NCI-H748 (cell line): ENCODE measurements around the gene SLC6A9.

ENCODE experiments used
- DNase-seq: peaks from one replicate; lab custom pipeline; 2025; ENCODE audit not compliant: unreplicated experiment; lab: John Stamatoyannopoulos, UW

Gene SLC6A9

DNA sequence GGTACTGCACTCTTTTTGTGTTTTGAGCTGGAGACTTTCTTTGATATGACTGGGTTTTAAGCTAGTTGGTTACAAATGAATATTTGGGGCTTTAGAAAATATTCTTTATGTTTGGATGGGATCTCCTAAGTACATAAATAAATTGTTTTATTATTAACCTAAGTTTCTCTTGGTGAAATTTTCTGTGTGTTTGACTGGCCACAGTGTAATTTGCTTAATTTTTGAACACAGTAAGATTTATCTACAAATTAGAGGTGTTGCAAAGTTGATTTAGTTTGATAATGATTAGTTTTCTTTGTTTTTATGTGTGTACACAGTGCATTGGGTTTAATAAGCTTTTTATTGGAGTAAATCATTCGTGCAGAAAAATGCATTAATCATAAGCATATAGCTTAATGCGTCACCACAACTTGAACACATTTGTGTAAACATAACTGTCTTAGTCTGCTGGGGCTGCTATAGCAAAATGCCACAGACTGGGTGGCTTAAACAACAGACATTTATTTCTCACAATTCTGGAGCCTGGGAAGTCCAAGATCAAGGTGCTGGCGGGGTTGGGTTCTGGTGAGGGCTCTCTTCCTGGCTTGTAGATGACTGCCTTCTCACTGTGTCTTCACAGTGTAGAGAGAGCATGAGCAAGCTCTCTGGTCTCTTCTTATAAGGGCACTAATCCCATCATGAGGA is 17.4 kb upstream of the SLC6A9 start:
- no peak for DNase-seq

- DNase-seq = no peak
Measured at GRCh38 chr1:44047131-44047530, 15.9 kb upstream of the SLC6A9 start.

DNA sequence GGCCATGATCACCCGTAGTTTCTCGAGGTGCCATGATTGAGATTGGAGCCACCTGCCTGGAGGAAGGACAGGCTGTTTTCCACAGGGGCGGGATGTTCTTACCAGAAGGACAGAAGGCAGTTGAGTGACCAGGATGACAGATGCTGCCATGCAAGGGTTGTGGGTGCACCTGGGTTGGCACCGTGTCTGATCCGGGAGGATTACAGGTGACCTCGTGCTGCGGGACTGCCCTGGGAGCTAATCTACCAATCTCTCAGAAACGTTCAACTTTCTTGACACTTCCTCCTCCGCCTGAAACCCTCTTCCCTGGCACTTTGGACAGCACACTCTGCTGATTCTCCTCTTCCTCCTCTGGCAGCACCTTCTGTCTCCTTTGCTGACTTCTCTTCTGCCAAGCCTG is 13.8 kb upstream of the SLC6A9 start:
- DNase-seq = no peak

GRCh38 chr1:44044071-44044801 is 13.0 kb upstream of the SLC6A9 start:
- DNase-seq = no peak

GRCh38 chr1:44043176-44044070 is 12.2 kb upstream of the SLC6A9 start:
- DNase-seq = no peak

DNA sequence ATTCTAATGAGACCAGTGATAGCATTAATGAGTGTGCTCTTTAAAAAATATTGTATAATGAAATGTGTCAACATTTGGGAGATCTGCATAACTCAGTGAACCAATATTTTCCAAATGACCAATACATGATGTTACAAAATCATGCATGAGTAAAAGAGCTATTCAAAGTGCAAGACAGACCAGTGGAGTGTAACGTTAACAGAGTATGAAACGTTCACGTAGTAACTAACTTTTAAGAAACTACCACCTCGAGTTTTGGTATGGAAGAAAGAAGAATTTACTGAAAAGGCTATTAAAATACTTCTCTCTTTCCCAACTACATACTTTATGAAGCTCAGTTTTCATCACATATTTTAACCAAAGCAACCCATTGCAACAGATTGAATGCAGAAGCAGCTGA is 9.6 kb upstream of the SLC6A9 start:
- no peak for DNase-seq

DNA sequence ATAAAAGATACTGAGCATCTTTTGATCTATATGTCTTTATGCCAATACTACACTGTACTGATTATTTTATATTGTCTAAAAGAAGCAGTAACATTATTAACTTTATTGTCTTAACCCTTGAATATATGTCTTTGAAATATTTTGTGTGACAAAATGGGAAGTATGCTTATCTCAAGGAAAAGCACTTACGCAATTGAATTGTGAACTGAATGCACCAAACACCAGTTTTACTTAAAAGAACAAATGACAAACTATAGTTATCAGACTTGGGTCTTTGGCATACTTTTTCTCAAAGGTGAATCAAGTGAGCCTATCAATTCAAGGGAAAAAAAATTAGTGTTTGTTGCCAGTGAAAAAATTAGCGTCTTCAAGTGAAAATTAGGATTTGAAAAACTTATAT is 9.2 kb upstream of the SLC6A9 start:
- no peak for DNase-seq

DNA sequence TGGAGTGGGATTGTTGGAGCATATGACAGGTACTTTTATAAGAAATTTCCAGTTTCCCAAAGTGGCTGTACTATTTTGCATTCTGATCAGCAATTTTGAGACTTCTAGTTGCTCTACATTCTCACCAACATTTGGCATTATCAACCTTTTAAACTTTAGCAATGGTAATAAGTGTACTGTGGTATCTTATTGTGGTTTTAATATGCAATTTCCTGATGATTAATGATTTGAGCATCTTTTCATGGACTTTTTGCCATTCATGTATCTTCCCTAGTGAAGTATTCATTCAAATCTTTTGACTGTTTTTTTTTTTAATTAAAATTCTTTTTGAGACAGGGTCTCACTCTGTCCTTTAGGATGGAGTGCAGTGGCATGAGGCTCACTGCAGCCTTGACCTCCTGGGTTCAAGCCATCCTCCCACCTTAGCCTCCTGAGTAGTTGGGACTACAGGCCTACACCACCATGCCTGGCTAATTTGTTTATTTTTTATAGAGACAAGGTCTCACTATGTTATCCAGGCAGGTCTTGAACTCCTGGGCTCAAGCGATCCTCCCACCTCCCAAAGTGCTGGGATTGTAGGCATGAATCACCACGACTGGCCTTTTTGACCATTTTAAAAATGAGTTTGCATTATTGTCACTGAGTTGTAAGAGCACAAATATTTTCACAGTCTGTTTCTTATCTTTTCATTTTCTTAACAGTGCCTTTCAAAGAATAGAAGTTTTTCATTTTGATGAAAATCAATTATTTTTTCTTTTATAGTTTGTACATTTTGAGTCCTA is 7.8 kb upstream of the SLC6A9 start:
- DNase-seq = no peak

DNA sequence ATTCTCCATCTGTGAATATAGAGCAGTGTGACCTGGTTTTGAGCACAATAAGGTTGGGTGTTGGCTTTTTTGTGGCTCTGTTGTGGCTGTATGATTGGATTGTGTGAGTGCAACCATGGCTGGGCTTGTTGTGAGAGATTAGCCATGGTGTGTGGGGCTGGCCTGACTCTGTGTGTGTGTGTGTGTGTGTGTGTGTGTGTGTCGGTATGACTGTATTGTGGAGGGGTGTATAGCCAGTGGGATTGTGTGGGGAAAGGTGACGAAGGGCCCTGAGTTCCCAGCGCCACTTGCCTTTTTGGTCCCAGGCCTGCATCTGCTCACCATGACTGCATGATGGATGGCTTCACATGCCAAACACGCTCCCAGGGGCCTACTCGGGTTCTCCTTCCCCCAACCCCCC is 5.9 kb upstream of the SLC6A9 start:
- DNase-seq = no peak

DNA sequence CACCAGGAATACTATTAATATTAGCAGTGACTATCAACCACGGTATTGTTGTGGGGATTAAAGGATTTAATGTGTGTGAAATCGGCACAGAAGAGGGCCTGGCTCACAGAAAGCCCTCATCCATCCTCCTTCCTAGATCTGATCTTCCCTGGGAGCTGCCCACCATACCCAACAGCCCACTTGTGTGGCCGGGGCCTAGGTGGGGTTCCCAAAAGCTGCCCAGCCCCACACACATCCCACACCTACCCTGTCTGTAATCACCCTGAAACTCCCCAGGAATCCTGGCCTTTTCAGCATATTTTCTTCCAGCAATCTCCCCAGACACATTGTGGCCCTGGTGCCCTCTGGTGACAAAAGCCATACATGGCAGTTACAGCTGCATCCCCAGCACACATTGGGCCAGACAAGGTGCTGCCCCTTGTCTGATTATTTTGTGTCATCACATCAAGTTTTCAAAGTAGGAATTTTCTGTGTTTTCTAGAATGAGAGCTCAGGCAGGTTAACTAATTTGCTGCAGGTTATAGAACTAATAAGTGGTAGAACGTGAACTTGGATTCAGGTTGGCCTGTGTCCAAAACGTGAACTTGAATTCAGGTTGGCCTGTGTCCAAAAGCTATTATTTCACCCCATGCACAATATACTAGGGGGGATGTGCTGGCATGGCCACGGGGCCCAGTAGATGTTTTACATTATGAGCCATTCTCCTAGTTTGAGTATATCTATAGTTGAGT is 5.3 kb upstream of the SLC6A9 start:
- peak; percentile 86 for DNase-seq

GRCh38 chr1:44035726-44036408 is 4.6 kb upstream of the SLC6A9 start:
- DNase-seq = no peak

DNA sequence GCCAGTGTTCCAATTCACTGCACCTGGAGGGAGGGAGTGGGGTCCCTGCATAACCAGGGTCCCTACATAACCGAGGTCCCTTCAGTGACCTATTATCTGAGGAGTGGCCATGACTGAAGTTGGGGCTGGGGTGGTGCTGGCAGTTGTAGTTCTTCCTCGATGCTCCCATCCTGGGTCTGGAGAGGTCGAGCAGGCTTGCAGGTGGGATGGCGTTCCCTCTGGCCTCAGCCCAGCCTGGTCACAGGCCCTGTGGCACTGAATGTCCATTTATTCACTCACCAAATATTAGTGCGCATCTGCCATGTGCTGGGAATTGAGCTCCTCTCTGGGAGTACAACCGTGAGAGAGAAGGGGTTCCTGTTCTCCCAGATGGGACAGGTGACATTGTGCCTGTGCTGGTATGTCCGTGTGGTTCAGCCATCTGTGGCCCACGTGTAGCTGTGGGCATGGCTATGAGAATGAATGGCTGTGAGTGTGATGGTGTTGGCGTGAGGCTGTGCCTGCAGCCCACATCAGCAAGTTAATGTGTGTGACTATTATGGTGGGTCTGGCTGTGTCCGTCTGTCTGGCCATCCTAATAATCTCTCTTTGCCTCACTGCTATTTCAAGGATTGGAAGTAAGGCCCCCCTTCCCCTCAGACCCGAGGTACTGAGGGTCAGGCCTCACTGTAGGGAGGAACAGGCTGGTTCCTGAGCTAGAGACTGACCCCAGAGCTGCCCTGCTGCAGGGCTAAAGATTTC is 3.9 kb upstream of the SLC6A9 start:
- no peak for DNase-seq

GRCh38 chr1:44034423-44034822 is 3.2 kb upstream of the SLC6A9 start:
- no peak for DNase-seq

DNA sequence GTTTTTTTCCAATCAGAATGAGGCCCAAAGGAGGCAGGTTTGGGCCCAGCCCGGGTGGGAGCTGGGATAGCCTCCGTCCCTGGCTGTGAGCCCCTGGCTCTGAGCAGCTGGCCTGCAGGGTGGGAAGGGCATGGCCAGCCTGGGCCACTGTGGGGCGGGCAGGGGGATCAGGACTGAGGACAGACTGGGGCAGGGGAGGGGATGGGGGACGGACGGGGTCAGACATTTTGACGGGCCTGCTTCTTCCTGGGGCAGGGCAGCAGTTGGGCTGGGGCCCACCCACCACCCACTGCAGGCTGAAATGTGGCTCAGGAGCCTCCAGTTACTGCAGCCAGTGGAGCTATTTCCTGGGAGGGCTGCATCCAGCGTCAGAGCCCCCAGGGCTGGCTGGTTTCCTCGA is 2.5 kb upstream of the SLC6A9 start:
- no peak for DNase-seq

DNA sequence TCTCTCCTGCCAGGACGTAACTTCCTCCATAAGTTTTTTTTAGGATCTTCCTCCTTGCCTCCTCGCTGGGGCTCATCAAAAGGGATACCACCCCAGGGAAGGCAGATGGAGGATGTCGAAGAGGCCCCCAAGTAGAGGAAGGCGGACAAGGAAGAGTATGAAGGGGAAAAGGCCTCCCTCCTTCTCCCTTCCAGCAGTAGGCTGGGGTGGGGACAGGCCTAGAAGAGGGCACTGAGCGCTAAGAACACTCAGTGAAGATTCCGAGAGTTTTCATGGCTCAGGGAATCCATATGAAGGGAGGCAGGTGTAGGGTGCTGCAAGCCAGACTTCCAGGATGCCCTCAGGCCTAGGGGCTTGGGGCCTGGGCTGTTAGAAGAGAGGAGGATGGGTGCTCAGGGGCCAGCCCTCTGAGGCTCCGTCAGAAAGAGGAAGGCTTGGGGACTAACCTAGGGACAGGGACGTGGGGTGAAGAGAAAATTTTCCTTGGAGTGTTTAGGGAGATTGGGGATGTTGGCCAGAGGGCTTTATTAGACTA is 1.8 kb upstream of the SLC6A9 start:
- DNase-seq = no peak

- DNase-seq = no peak
Measured at GRCh38 chr1:44032170-44032790, 1.0 kb upstream of the SLC6A9 start.

DNA sequence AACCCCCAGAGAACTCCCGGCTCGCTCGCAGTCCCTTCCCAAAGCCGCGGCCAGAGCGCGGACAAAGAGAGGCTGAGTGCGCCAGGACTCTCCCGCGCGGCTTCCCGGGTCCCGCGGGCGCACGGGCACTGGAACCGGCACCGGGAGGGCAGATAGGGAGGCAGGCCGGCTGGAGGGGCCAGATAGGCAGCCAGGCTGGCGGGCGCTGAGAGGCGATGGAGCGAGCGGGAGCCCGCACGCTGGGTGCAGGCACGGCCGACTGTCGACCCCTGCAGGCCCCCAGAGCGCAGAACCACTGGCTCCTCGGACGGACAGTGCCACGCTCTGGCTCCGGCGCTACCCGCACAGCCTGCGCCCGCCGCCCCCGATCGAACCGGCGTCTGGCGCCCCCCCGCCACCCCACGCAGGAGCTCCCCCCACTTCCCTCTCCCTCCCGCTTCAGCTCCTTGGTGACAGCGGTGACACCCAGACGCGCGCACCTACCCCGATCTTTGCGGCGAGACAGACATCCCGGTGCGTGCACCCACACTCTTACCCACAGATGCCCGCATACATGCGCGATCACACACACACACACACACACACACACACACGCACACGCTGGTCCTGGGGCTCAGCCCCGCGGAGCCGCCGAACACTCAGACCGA is 534 bp downstream of the SLC6A9 start:
- peak; percentile 88 for DNase-seq
